ENCODE results near the gene PHF21A.
"Not testable (repeated sequence)": the region's sequence is repeated elsewhere in the genome, so short reads cannot be mapped to it uniquely, and the experiment has no call there.

The PHF21A gene

GRCh38 chr11:46026606-46027293 lies 94.5 kb downstream of the PHF21A start:
- H3K27ac ChIP-seq = no peak overlapping the region
- ChIA-PET CTCF (interaction anchor here (0.6 kb wide), 1 partner anchor 72 kb away, joined by 7 read pairs; no protein-coding TSS in a partner anchor), POLR2A (ENCODE audit: low non-redundant PET) (no interaction called here)
- DNase-seq (ENCODE audit: low spot score) = no peak
- TF ChIP-seq CTCF (conservative IDR thresholded peaks at IDR 0.05; ENCODE audit: low read depth) = no peak

GRCh38 chr11:46020084-46020599 lies 101.1 kb downstream of the PHF21A start:
- no peak for DNase-seq (ENCODE audit: low spot score)
- no peak overlapping the region for H3K27ac ChIP-seq
- TF ChIP-seq CTCF (conservative IDR thresholded peaks at IDR 0.05; ENCODE audit: low read depth) = no peak
- CTCF ChIA-PET = no interaction called here
- POLR2A ChIA-PET (ENCODE audit: low non-redundant PET) = no interaction called here

GRCh38 chr11:46018651-46019050 lies 102.6 kb downstream of the PHF21A start:
- CTCF ChIA-PET = interaction anchor here (0.6 to 1.1 kb wide), 2 partner anchors 13 to 146 kb away, joined by 3 to 4 read pairs; no protein-coding TSS in a partner anchor
- no peak overlapping the region for H3K27ac ChIP-seq
- no peak for DNase-seq (ENCODE audit: low spot score)
- no peak for TF ChIP-seq CTCF (conservative IDR thresholded peaks at IDR 0.05; ENCODE audit: low read depth)
- POLR2A ChIA-PET (ENCODE audit: low non-redundant PET) = no interaction called here

- CTCF ChIA-PET = interaction anchor here (0.6 to 1.8 kb wide), 4 partner anchors 11 to 222 kb away, joined by 3 to 6 read pairs (median 4); no protein-coding TSS in a partner anchor
- no peak for TF ChIP-seq CTCF (conservative IDR thresholded peaks at IDR 0.05; ENCODE audit: low read depth)
- DNase-seq (ENCODE audit: low spot score) = no peak
- no peak overlapping the region for H3K27ac ChIP-seq
- POLR2A ChIA-PET (ENCODE audit: low non-redundant PET) = interaction anchor here (0.5 kb wide), 1 partner anchor 226 kb away, joined by 3 read pairs; no protein-coding TSS in a partner anchor
Observed at GRCh38 chr11:46017341-46017740, 103.9 kb downstream of the PHF21A start.

GRCh38 chr11:46015941-46016340 lies 105.3 kb downstream of the PHF21A start:
- no peak for TF ChIP-seq CTCF (conservative IDR thresholded peaks at IDR 0.05; ENCODE audit: low read depth)
- ChIA-PET CTCF (interaction anchor here (0.9 kb wide), 1 partner anchor 9 kb away, joined by 4 read pairs; no protein-coding TSS in a partner anchor), POLR2A (ENCODE audit: low non-redundant PET) (no interaction called here)
- no peak for DNase-seq (ENCODE audit: low spot score)
- no peak overlapping the region for H3K27ac ChIP-seq

- POLR2A ChIA-PET (ENCODE audit: low non-redundant PET); DNase-seq (ENCODE audit: low spot score); CTCF ChIA-PET; H3K27ac ChIP-seq: not testable (repeated sequence)
Observed at GRCh38 chr11:46014168-46014567, 107.1 kb downstream of the PHF21A start.

GRCh38 chr11:46012185-46012584 lies 109.1 kb downstream of the PHF21A start:
- H3K27ac ChIP-seq = no peak overlapping the region
- TF ChIP-seq CTCF (conservative IDR thresholded peaks at IDR 0.05; ENCODE audit: low read depth) = no peak
- POLR2A ChIA-PET (ENCODE audit: low non-redundant PET) = no interaction called here
- no peak for DNase-seq (ENCODE audit: low spot score)
- CTCF ChIA-PET = no interaction called here

Measured in RWPE1 (cell line).